HG03521 (cell line): ENCODE results near the gene DOP1A.
"Not testable (repeated sequence)": the region's sequence is repeated elsewhere in the genome, so short reads cannot be mapped to it uniquely, and the experiment has no call there.

Experiments used
- ATAC-seq: cut with Tn5 transposase; IDR thresholded peaks from one replicate; pipeline ENCODE4 v1.9.1; 2021; ENCODE audit warnings: mild to moderate bottlenecking, moderate library complexity; ENCODE audit not compliant: unreplicated experiment

The DOP1A gene

GRCh38 chr6:83152913-83153312, 85.4 kb downstream of the DOP1A start:
- ATAC-seq, result no peak

DNA sequence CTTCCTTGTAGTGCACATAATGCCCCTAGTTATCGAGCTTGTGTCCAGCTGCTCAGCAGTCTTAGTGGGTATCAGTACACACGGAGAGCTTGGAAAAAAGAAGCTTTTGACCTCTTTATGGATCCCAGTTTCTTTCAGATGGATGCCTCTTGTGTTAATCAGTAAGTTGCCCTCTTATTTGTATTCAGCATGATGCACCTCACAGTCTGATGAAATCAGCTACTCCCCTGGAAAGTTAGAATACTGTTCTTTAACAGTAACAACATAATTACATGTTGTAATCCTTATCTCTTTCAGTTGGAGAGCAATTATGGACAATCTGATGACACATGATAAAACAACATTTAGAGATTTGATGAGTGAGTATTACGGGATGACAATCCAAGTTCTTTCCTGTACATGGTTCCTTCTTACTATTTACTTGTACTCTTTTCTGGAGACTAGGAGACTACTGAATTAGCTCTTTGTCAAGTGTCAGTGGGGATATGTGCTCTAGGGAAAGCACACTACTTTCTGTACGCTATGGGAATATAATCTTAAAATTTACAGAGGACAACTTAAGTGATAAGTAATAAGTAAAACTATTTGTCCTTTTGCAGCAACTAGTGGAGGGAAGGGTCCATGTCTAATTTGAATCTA, 86.5 kb downstream of the DOP1A start:
- no peak for ATAC-seq

GRCh38 chr6:83155794-83156193, 88.3 kb downstream of the DOP1A start:
- ATAC-seq, result no peak

DNA sequence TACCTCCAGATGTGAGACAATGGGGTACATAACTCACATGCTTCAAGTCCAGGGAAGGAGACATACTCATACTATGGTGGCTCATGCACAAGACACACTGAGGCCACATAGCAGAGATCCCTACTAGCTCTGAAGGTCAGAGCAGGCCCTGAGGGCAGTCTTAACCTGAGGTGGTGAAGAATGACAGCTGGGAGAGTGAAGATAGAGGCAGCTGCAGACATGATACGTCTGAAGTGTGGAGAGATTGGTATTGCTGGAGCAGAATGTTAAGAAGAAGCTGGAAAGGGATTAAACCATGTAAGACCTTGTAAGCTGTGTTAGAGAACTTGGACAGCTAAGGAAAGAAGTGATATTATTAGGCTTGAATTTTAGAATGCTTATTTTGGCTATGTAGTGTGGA, 92.7 kb downstream of the DOP1A start:
- no peak for ATAC-seq

GRCh38 chr6:83167726-83168278, 100.3 kb downstream of the DOP1A start:
- no peak for ATAC-seq

- ATAC-seq, result no peak
Measured at GRCh38 chr6:83168556-83168955, 101.1 kb downstream of the DOP1A start.

- no peak for ATAC-seq
Measured at GRCh38 chr6:83169106-83169505, 101.6 kb downstream of the DOP1A start.

GRCh38 chr6:83169511-83169910, 102.0 kb downstream of the DOP1A start:
- ATAC-seq, result no peak

GRCh38 chr6:83176246-83176645, 108.8 kb downstream of the DOP1A start:
- ATAC-seq, result no peak

DNA sequence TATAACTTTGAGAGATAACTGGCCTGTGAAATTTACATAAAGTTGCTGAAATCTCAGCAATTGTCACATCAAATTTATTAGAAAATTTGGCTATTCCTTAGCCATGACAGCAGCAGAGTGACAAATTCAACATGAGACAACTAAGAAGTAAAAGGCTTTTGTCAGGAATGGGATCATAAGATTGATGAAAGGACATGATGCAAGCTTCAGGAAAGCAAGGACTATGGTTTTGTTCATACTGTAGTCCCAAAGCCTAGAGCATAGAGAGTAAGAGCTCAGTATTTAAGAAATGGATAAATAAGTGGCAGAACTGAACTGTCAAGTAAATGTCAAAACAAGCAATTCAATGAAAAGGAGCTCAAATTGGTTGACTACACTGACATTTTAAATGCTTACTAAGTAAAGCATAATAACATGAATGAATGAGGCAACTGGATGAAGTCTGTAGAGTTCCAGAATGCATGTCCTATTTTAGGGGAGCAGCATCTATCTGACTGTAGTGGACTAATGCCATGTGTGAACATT, 113.0 kb downstream of the DOP1A start:
- no peak for ATAC-seq

DNA sequence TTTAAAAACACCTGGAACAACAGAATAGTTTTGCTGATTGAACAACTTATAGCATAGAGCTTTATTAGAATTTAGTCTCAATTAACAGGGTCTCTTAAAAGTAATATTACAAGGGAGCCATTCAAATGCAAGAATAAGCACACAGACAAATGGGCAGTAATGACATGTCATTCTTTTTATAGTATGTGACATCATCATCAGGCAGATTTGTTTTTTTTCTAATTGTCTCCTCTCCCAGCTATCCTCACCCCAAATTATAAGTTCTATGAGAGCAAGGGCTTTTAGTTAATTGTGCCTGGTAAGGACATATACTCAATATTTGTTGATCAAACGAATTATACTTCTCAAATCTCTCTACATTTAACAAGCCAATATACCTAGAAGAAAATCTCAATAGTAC, 114.6 kb downstream of the DOP1A start:
- no peak for ATAC-seq

GRCh38 chr6:83183082-83183828, 115.8 kb downstream of the DOP1A start:
- ATAC-seq, result no peak

DNA sequence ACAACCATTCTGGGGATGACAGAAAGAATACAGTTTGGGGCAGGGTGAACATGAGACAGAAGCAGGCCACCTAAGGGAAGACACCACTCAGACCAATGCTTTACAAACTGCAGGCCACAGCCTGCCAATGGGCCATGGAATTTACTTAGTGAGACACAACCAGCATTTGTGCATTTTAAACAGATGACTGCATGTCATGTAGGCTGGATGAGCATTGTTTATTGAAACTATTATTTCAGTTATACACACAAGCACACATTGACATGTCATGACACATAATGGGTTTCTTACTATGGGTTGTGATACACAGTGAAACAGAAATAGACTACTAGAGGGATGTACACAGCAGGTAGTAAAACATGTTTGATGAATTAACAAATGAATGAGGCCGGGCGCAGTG, 117.6 kb downstream of the DOP1A start:
- ATAC-seq, result no peak

DNA sequence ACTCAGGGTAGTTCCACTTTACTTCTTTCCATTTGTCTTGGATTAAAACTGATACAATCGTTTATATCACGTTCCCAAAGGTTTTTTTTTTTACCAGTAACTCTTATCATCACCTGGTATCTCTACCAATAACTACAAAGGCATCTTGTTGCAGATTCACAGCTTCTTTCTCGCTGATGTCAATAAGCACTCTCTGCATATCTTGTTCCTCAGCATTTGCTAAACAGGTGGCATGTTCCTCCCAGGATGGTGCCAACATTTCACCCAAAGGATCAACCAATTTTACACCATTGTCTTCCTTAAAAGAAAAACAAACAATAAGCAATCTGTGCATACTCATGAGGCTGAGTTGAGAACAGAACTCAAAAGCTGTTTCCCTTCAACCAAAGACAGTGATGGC, 121.0 kb downstream of the DOP1A start:
- ATAC-seq, result no peak

DNA sequence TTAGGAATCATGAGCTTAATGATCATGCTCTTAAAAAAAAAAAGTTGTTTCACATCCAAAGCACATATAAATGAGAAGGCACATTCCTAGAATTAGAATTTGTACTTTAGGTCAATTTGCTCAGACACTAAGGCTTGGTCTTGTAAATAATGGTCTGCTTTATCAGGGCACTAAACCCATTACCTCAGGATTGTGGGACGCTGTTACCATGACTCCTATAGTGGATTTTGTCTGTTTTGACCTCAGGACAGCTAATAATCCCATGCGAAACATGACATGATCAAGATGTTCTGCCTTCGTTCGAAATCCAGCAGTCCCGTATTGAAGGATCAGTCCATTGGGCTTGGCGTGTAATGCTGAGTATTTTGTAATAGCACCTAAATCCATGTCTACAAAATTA, 123.2 kb downstream of the DOP1A start:
- no peak for ATAC-seq

- not testable (repeated sequence) for ATAC-seq
Measured at GRCh38 chr6:83191974-83192373, 124.5 kb downstream of the DOP1A start.

DNA sequence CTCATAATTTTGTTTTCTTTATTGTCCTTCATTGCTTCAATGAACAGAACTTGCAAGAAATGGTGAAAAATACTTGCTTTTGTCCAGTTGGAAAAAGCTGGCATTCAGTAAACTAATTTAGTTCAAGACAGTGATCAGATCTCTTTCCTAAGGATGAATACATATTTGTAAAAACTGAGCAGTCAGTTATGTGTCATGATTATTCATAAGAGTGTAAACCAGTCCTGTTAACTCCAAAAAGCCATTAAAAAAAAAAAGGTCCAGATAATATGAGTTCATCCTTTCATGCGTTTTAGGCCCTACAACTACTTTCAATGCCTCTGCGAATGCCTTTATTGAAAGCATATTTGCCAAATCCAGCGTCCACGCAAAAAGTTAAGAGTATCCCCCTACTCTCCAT, 125.0 kb downstream of the DOP1A start:
- ATAC-seq, result no peak

- ATAC-seq, result peak; percentile 98
Measured at GRCh38 chr6:83192871-83193746, 125.6 kb downstream of the DOP1A start, which contains the start of the genes PGM3 and RWDD2A. Gene PGM3 (minus strand): TSS chr6:83193265. CDS start chr6:83191012, 2,253 bp downstream. Gene RWDD2A (plus strand): TSS chr6:83193357. CDS start chr6:83194452, 1,095 bp downstream.

- ATAC-seq, result peak; percentile 7
Measured at GRCh38 chr6:83193747-83194566, 126.5 kb downstream of the DOP1A start.
